HEK293 (cell line): Measurements from ENCODE around the gene FRMD8.
A peak's percentile ranks its signal among the peaks of the same experiment; 100 is the strongest.

Experiments
- BCL11B ChIP-seq: fragments of 450-650 bp; formaldehyde crosslinking; IDR thresholded peaks from 2 replicates; pipeline ENCODE4 v1.5.1; 2016; ENCODE audit warnings: low read depth, missing biosample characterization, missing genetic modification characterization
- GLI2 ChIP-seq: fragments of 450-650 bp; formaldehyde crosslinking; IDR thresholded peaks from 2 replicates; pipeline ENCODE4; 2017; ENCODE audit warnings: missing biosample characterization, missing genetic modification characterization, low read depth, borderline replicate concordance
- HOXC10 ChIP-seq: sonication (generic); formaldehyde crosslinking; IDR thresholded peaks from 2 replicates; pipeline ENCODE4 v1.8.1; 2023; ENCODE audit warnings: mild to moderate bottlenecking, missing genetic modification reagents
- KLF8 ChIP-seq: fragments of 450-650 bp; formaldehyde crosslinking; IDR thresholded peaks from 2 replicates; pipeline ENCODE4 v1.5.1; 2016; ENCODE audit warnings: missing biosample characterization, missing genetic modification characterization
- MYNN ChIP-seq: fragments of 450-650 bp; formaldehyde crosslinking; IDR thresholded peaks from 2 replicates; pipeline ENCODE4 v1.5.1; 2016; ENCODE audit warnings: missing biosample characterization, missing genetic modification characterization, borderline replicate concordance
- OSR2 ChIP-seq: fragments of 450-650 bp; formaldehyde crosslinking; IDR thresholded peaks from 2 replicates; pipeline ENCODE4 v1.5.1; 2016; ENCODE audit warnings: missing biosample characterization, missing genetic modification characterization
- RBAK ChIP-seq: fragments of 450-650 bp; formaldehyde crosslinking; IDR thresholded peaks from 2 replicates; pipeline ENCODE4 v1.5.1; 2016; ENCODE audit warnings: missing biosample characterization, missing genetic modification characterization
- SETDB1 ChIP-seq: IDR thresholded peaks from one replicate; pipeline ENCODE4 v1.6.1; 2017; ENCODE audit warnings: mild to moderate bottlenecking, low read length, moderate library complexity, mixed read lengths; ENCODE audit not compliant: insufficient read length
- TRIM28 ChIP-seq: IDR thresholded peaks from 2 replicates; pipeline ENCODE4 v1.6.1; 2011; ENCODE audit warnings: low read length, control low read depth, borderline replicate concordance
- ZBTB17 ChIP-seq: fragments of 450-650 bp; formaldehyde crosslinking; IDR thresholded peaks from 2 replicates; pipeline ENCODE4 v1.5.1; 2016; ENCODE audit warnings: missing biosample characterization, missing genetic modification characterization
- ZBTB21 ChIP-seq: fragments of 450-650 bp; formaldehyde crosslinking; IDR thresholded peaks from 2 replicates; pipeline ENCODE4 v1.5.1; 2017; ENCODE audit warnings: missing biosample characterization, missing genetic modification characterization
- ZBTB48 ChIP-seq: fragments of 450-650 bp; formaldehyde crosslinking; IDR thresholded peaks from 2 replicates; pipeline ENCODE4 v1.5.1; 2016; ENCODE audit warnings: missing biosample characterization, missing genetic modification characterization
- ZFP37 ChIP-seq: fragments of 450-650 bp; formaldehyde crosslinking; IDR thresholded peaks from 2 replicates; pipeline ENCODE4 v1.5.1; 2016; ENCODE audit warnings: missing biosample characterization, missing genetic modification characterization
- ZNF133 ChIP-seq: fragments of 450-650 bp; formaldehyde crosslinking; IDR thresholded peaks from 2 replicates; pipeline ENCODE4 v1.5.1; 2016; ENCODE audit warnings: missing biosample characterization, missing genetic modification characterization
- ZNF138 ChIP-seq: fragments of 450-650 bp; formaldehyde crosslinking; IDR thresholded peaks from 2 replicates; pipeline ENCODE4 v1.5.1; 2016; ENCODE audit warnings: missing biosample characterization, missing genetic modification characterization, borderline replicate concordance
- ZNF23 ChIP-seq: fragments of 450-650 bp; formaldehyde crosslinking; IDR thresholded peaks from 2 replicates; pipeline ENCODE4 v1.5.1; 2016; ENCODE audit warnings: missing biosample characterization, missing genetic modification characterization, borderline replicate concordance
- ZNF24 ChIP-seq: fragments of 450-650 bp; formaldehyde crosslinking; IDR thresholded peaks from 2 replicates; pipeline ENCODE4 v1.5.1; 2016; ENCODE audit warnings: missing biosample characterization, missing genetic modification characterization
- ZNF366 ChIP-seq: fragments of 450-650 bp; formaldehyde crosslinking; conservative IDR thresholded peaks from 2 replicates; pipeline ENCODE4 v1.5.1; 2016; ENCODE audit warnings: missing biosample characterization, missing genetic modification characterization
- ZNF394 ChIP-seq: fragments of 450-650 bp; formaldehyde crosslinking; IDR thresholded peaks from 2 replicates; pipeline ENCODE4 v1.5.1; 2016; ENCODE audit warnings: missing biosample characterization, missing genetic modification characterization, mild to moderate bottlenecking, moderate library complexity, borderline replicate concordance
- ZNF501 ChIP-seq: fragments of 450-650 bp; formaldehyde crosslinking; IDR thresholded peaks from 2 replicates; pipeline ENCODE4 v1.5.1; 2016; ENCODE audit warnings: missing biosample characterization, missing genetic modification characterization
- ZNF660 ChIP-seq: fragments of 450-650 bp; IDR thresholded peaks from 2 replicates; pipeline ENCODE4 v1.5.1; 2018; ENCODE audit warnings: missing biosample characterization, mild to moderate bottlenecking, missing genetic modification characterization
- ZNF677 ChIP-seq: fragments of 450-650 bp; IDR thresholded peaks from 2 replicates; pipeline ENCODE4 v1.5.0; 2018; ENCODE audit warnings: missing biosample characterization, mild to moderate bottlenecking, missing genetic modification characterization, moderate library complexity
- ZNF843 ChIP-seq: fragments of 450-650 bp; formaldehyde crosslinking; IDR thresholded peaks from 2 replicates; pipeline ENCODE4 v1.5.1; 2016; ENCODE audit warnings: missing biosample characterization, missing genetic modification characterization
- ZSCAN23 ChIP-seq: fragments of 450-650 bp; formaldehyde crosslinking; IDR thresholded peaks from 2 replicates; pipeline ENCODE4 v1.5.1; 2016; ENCODE audit warnings: missing biosample characterization, missing genetic modification characterization
- TF ChIP-seq, protein P1 (sequence below): fragments of 450-650 bp; formaldehyde crosslinking; optimal IDR thresholded peaks from 2 replicates; pipeline ENCODE3; 2016; ENCODE audit warnings: missing biosample characterization, mild to moderate bottlenecking, missing genetic modification characterization
- TF ChIP-seq, protein P2 (sequence below): fragments of 450-650 bp; formaldehyde crosslinking; IDR thresholded peaks from 2 replicates; pipeline ENCODE4 v1.5.1; 2017; ENCODE audit warnings: missing biosample characterization, missing genetic modification characterization
- TF ChIP-seq, protein P3 (sequence below): fragments of 450-650 bp; formaldehyde crosslinking; IDR thresholded peaks from 2 replicates; pipeline ENCODE4 v1.5.1; 2017; ENCODE audit warnings: missing biosample characterization, missing genetic modification characterization
- TF ChIP-seq, protein P4 (sequence below): fragments of 450-650 bp; formaldehyde crosslinking; IDR thresholded peaks from 2 replicates; pipeline ENCODE4 v1.5.1; 2016; ENCODE audit warnings: missing biosample characterization, missing genetic modification characterization
- TF ChIP-seq, protein P5 (sequence below): fragments of 450-650 bp; formaldehyde crosslinking; IDR thresholded peaks from 2 replicates; pipeline ENCODE4 v1.5.1; 2017; ENCODE audit warnings: missing biosample characterization, missing genetic modification characterization
- TF ChIP-seq, protein P6 (sequence below): fragments of 450-650 bp; formaldehyde crosslinking; IDR thresholded peaks from 2 replicates; pipeline ENCODE4 v1.5.1; 2016; ENCODE audit warnings: missing biosample characterization, missing genetic modification characterization

The FRMD8 gene

DNA sequence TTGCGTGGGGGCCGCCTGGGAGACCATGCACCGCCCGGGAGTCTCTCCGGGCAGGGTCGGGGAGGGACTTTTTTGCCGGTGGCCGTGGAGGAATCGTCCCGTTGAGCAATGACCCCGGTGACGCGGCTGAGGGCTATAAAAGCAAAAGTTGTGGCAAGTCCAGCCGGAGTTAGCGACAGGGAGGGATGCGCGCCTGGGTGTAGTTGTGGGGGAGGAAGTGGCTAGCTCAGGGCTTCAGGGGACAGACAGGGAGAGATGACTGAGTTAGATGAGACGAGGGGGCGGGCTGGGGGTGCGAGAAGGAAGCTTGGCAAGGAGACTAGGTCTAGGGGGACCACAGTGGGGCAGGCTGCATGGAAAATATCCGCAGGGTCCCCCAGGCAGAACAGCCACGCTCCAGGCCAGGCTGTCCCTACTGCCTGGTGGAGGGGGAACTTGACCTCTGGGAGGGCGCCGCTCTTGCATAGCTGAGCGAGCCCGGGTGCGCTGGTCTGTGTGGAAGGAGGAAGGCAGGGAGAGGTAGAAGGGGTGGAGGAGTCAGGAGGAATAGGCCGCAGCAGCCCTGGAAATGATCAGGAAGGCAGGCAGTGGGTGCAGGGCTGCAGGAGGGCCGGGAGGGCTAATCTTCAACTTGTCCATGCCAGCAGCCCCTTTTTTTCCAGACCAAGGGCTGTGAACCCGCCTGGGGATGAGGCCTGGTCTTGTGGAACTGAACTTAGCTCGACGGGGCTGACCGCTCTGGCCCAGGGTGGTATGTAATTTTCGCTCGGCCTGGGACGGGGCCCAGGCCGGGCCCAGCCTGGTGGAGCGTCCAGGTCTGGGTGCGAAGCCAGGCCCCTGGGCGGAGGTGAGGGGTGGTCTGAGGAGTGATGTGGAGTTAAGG lies 36.4 kb downstream of the FRMD8 start, which contains the start of gene NEAT1 (continued):
- TF ChIP-seq, protein P1, sequence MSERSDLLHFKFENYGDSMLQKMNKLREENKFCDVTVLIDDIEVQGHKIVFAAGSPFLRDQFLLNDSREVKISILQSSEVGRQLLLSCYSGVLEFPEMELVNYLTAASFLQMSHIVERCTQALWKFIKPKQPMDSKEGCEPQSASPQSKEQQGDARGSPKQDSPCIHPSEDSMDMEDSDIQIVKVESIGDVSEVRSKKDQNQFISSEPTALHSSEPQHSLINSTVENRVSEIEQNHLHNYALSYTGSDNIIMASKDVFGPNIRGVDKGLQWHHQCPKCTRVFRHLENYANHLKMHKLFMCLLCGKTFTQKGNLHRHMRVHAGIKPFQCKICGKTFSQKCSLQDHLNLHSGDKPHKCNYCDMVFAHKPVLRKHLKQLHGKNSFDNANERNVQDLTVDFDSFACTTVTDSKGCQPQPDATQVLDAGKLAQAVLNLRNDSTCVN (tag by site-specific recombination) = peak; percentile 76
- no peak for TF ChIP-seq ZNF133 (tag by site-specific recombination)
- peak; percentile 89 for TF ChIP-seq ZNF366 (tag by site-specific recombination)
- TF ChIP-seq, protein P2, sequence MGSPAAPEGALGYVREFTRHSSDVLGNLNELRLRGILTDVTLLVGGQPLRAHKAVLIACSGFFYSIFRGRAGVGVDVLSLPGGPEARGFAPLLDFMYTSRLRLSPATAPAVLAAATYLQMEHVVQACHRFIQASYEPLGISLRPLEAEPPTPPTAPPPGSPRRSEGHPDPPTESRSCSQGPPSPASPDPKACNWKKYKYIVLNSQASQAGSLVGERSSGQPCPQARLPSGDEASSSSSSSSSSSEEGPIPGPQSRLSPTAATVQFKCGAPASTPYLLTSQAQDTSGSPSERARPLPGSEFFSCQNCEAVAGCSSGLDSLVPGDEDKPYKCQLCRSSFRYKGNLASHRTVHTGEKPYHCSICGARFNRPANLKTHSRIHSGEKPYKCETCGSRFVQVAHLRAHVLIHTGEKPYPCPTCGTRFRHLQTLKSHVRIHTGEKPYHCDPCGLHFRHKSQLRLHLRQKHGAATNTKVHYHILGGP = peak; percentile 69; the same call in 1 of the 2 replicates
- TF ChIP-seq ZNF24 (tag by site-specific recombination) = peak; percentile 50; the same call in 1 of the 2 replicates
- no peak for TF ChIP-seq RBAK (tag by site-specific recombination)
- TF ChIP-seq ZNF660 (tag by site-specific recombination) = peak; percentile 84
- TF ChIP-seq ZBTB17 = no peak; the same call in 1 of the 2 replicates
- peak; percentile 45; the same call in 1 of the 2 replicates for TF ChIP-seq ZSCAN23 (tag by site-specific recombination)
- no peak; the same call in 1 of the 2 replicates for TF ChIP-seq ZNF501
- TF ChIP-seq ZBTB48 (tag by site-specific recombination) = peak; percentile 87
- no peak; the same call in 1 of the 2 replicates for TF ChIP-seq ZNF23 (tag by site-specific recombination)
- TF ChIP-seq KLF8 (tag by site-specific recombination) = peak; percentile 67
- no peak for TF ChIP-seq OSR2 (tag by site-specific recombination)
- TF ChIP-seq TRIM28 = 0 out of 2 replicates have a peak, but pooled peaks have one; percentile 31
- peak; percentile 76 for TF ChIP-seq ZNF394 (tag by site-specific recombination)
- peak; percentile 33; the same call in 1 of the 2 replicates for TF ChIP-seq ZBTB21 (tag by site-specific recombination)
- peak; percentile 66; the same call in 1 of the 2 replicates for TF ChIP-seq MYNN (tag by site-specific recombination)
- no peak for TF ChIP-seq GLI2 (tag by site-specific recombination)
- 0 out of 2 replicates have a peak, but pooled peaks have one; percentile 12 for TF ChIP-seq HOXC10
- TF ChIP-seq ZNF138 (tag by site-specific recombination) = no peak
- TF ChIP-seq, protein P3, sequence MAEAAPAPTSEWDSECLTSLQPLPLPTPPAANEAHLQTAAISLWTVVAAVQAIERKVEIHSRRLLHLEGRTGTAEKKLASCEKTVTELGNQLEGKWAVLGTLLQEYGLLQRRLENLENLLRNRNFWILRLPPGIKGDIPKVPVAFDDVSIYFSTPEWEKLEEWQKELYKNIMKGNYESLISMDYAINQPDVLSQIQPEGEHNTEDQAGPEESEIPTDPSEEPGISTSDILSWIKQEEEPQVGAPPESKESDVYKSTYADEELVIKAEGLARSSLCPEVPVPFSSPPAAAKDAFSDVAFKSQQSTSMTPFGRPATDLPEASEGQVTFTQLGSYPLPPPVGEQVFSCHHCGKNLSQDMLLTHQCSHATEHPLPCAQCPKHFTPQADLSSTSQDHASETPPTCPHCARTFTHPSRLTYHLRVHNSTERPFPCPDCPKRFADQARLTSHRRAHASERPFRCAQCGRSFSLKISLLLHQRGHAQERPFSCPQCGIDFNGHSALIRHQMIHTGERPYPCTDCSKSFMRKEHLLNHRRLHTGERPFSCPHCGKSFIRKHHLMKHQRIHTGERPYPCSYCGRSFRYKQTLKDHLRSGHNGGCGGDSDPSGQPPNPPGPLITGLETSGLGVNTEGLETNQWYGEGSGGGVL (tag by site-specific recombination) = peak; percentile 72
- TF ChIP-seq BCL11B (tag by site-specific recombination) = peak; percentile 79
- no peak for TF ChIP-seq SETDB1
- TF ChIP-seq ZNF843 (tag by site-specific recombination) = peak; percentile 41; the same call in 1 of the 2 replicates
- TF ChIP-seq, protein P4, sequence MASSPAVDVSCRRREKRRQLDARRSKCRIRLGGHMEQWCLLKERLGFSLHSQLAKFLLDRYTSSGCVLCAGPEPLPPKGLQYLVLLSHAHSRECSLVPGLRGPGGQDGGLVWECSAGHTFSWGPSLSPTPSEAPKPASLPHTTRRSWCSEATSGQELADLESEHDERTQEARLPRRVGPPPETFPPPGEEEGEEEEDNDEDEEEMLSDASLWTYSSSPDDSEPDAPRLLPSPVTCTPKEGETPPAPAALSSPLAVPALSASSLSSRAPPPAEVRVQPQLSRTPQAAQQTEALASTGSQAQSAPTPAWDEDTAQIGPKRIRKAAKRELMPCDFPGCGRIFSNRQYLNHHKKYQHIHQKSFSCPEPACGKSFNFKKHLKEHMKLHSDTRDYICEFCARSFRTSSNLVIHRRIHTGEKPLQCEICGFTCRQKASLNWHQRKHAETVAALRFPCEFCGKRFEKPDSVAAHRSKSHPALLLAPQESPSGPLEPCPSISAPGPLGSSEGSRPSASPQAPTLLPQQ = peak; percentile 32; the same call in 1 of the 2 replicates
- TF ChIP-seq ZFP37 = peak; percentile 99
- TF ChIP-seq ZNF677 = no peak
- TF ChIP-seq, protein P5, sequence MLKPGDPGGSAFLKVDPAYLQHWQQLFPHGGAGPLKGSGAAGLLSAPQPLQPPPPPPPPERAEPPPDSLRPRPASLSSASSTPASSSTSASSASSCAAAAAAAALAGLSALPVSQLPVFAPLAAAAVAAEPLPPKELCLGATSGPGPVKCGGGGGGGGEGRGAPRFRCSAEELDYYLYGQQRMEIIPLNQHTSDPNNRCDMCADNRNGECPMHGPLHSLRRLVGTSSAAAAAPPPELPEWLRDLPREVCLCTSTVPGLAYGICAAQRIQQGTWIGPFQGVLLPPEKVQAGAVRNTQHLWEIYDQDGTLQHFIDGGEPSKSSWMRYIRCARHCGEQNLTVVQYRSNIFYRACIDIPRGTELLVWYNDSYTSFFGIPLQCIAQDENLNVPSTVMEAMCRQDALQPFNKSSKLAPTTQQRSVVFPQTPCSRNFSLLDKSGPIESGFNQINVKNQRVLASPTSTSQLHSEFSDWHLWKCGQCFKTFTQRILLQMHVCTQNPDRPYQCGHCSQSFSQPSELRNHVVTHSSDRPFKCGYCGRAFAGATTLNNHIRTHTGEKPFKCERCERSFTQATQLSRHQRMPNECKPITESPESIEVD (tag by site-specific recombination) = no peak; the same call in 1 of the 2 replicates
- TF ChIP-seq, protein P6, sequence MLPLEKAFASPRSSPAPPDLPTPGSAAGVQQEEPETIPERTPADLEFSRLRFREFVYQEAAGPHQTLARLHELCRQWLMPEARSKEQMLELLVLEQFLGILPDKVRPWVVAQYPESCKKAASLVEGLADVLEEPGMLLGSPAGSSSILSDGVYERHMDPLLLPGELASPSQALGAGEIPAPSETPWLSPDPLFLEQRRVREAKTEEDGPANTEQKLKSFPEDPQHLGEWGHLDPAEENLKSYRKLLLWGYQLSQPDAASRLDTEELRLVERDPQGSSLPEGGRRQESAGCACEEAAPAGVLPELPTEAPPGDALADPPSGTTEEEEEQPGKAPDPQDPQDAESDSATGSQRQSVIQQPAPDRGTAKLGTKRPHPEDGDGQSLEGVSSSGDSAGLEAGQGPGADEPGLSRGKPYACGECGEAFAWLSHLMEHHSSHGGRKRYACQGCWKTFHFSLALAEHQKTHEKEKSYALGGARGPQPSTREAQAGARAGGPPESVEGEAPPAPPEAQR = peak; percentile 63; the same call in 1 of the 2 replicates
